Neural cell (in vitro differentiated cells): Measurements from ENCODE around the gene BICDL1.
"Not testable (repeated sequence)": the region's sequence is repeated elsewhere in the genome, so short reads cannot be mapped to it uniquely, and the experiment has no call there.

Experiments used
- EP300 ChIP-seq: fragments of 450-650 bp; conservative IDR thresholded peaks from 2 replicates; pipeline ENCODE4 v1.6.1; 2014; ENCODE audit warnings: antibody characterized with exemption, mild to moderate bottlenecking, moderate library complexity; ENCODE audit not compliant: poor library complexity, severe bottlenecking
- EZH2 ChIP-seq: fragments of 200-600, 300-800 bp; shearing (Covaris generic), sonication (generic); IDR thresholded peaks from 2 replicates; pipeline ENCODE4 v1.6.1; 2014; ENCODE audit warnings: antibody characterized with exemption, low read length, borderline replicate concordance, mild to moderate bottlenecking; ENCODE audit not compliant: insufficient read depth, poor library complexity, severe bottlenecking
- POLR2AphosphoS5 ChIP-seq: IDR thresholded peaks from 2 replicates; pipeline ENCODE4 v1.6.1; 2012
- RAD21 ChIP-seq: fragments of 450-650 bp; conservative IDR thresholded peaks from 2 replicates; pipeline ENCODE4 v1.6.1; 2014; ENCODE audit warnings: antibody characterized with exemption, mild to moderate bottlenecking, moderate library complexity
- SMC3 ChIP-seq: fragments of 450-650 bp; conservative IDR thresholded peaks from 2 replicates; pipeline ENCODE4 v1.6.1; 2014; ENCODE audit warnings: antibody characterized with exemption, mild to moderate bottlenecking, moderate library complexity; ENCODE audit not compliant: poor library complexity
- TAF1 ChIP-seq: IDR thresholded peaks from 2 replicates; pipeline ENCODE4 v1.6.1; 2012; ENCODE audit warnings: low read depth
- TF ChIP-seq, protein P1 (sequence below): fragments of 450-650 bp; IDR thresholded peaks from 2 replicates; pipeline ENCODE4 v1.5.1; 2014; ENCODE audit warnings: antibody characterized with exemption, mild to moderate bottlenecking, moderate library complexity; ENCODE audit not compliant: poor library complexity, severe bottlenecking
- TF ChIP-seq, protein P2 (sequence below): IDR thresholded peaks from 2 replicates; pipeline ENCODE4 v1.6.1; 2012; ENCODE audit warnings: borderline replicate concordance

DNA sequence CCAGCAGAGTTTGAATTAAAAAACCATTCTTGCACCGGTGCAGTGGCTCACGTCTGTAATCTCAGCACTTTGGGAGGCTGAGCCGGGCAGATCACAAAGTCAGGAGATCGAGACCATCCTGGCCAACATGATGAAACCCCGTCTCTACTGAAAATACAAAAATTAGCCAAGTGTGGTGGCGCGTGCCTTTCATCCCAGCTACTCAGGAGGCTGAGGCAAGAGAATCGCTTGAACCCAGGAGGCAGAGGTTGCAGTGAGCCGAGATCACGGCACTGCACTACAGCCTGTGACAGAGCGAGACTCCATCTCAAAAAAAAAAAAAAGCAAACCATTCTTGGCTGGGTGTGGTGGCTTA, 25.3 kb downstream of the BICDL1 start:
- TF ChIP-seq, protein P1, sequence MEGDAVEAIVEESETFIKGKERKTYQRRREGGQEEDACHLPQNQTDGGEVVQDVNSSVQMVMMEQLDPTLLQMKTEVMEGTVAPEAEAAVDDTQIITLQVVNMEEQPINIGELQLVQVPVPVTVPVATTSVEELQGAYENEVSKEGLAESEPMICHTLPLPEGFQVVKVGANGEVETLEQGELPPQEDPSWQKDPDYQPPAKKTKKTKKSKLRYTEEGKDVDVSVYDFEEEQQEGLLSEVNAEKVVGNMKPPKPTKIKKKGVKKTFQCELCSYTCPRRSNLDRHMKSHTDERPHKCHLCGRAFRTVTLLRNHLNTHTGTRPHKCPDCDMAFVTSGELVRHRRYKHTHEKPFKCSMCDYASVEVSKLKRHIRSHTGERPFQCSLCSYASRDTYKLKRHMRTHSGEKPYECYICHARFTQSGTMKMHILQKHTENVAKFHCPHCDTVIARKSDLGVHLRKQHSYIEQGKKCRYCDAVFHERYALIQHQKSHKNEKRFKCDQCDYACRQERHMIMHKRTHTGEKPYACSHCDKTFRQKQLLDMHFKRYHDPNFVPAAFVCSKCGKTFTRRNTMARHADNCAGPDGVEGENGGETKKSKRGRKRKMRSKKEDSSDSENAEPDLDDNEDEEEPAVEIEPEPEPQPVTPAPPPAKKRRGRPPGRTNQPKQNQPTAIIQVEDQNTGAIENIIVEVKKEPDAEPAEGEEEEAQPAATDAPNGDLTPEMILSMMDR, result not testable (repeated sequence)
- TF ChIP-seq, protein P2, sequence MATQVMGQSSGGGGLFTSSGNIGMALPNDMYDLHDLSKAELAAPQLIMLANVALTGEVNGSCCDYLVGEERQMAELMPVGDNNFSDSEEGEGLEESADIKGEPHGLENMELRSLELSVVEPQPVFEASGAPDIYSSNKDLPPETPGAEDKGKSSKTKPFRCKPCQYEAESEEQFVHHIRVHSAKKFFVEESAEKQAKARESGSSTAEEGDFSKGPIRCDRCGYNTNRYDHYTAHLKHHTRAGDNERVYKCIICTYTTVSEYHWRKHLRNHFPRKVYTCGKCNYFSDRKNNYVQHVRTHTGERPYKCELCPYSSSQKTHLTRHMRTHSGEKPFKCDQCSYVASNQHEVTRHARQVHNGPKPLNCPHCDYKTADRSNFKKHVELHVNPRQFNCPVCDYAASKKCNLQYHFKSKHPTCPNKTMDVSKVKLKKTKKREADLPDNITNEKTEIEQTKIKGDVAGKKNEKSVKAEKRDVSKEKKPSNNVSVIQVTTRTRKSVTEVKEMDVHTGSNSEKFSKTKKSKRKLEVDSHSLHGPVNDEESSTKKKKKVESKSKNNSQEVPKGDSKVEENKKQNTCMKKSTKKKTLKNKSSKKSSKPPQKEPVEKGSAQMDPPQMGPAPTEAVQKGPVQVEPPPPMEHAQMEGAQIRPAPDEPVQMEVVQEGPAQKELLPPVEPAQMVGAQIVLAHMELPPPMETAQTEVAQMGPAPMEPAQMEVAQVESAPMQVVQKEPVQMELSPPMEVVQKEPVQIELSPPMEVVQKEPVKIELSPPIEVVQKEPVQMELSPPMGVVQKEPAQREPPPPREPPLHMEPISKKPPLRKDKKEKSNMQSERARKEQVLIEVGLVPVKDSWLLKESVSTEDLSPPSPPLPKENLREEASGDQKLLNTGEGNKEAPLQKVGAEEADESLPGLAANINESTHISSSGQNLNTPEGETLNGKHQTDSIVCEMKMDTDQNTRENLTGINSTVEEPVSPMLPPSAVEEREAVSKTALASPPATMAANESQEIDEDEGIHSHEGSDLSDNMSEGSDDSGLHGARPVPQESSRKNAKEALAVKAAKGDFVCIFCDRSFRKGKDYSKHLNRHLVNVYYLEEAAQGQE, result not testable (repeated sequence)
- not testable (repeated sequence) for TF ChIP-seq EP300, EZH2, RAD21, POLR2AphosphoS5, TAF1, SMC3
